HG02981 (cell line): ENCODE data around the gene GDF2.

Experiments used
- ATAC-seq: cut with Tn5 transposase; IDR thresholded peaks from one replicate; pipeline ENCODE4 v1.9.1; 2021; ENCODE audit warnings: mild to moderate bottlenecking, moderate library complexity; ENCODE audit not compliant: unreplicated experiment

The GDF2 gene

DNA sequence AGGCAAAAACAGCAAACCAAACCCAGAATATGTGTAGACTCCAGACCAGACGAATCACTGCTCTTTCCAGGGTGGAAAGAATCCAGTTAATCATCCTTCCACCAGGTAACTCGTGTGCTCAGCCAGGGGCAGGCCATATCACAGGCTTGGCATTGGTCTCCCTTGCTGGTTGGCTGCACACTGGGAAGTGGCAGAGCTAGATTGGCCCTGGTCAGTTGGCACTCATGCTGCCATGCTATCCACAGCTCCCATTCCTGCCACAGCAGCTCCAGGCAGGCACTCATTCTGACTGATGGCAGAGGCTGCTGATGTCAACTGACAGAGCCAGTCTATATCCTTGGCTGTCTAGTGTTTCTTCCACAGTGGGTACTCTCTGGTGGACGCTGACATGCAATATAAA, 31.9 kb upstream of the GDF2 start:
- ATAC-seq, result no peak

DNA sequence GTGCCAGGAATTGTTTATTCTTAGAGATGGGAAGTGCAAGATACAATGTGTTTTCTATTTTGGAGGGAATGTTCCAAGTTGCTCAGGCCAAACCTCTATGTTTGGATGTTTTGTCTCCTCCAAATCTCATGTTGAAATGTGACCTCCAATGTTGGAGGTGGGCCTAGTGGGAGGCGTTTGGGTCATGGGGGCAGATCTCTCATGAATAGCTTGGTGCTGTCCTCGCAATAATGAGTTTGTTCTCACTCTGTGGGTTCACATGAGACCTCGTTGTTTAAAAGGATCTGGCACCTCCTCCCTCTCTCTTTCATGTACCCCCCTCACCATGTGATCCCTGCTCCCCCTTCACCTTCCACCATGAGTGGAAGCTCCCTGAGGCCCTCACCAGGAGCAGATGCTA, 30.6 kb upstream of the GDF2 start:
- ATAC-seq, result no peak

- no peak for ATAC-seq
Observed at GRCh38 chr10:47294057-47294456, 28.2 kb upstream of the GDF2 start.

GRCh38 chr10:47294501-47294900, 27.8 kb upstream of the GDF2 start:
- no peak for ATAC-seq

DNA sequence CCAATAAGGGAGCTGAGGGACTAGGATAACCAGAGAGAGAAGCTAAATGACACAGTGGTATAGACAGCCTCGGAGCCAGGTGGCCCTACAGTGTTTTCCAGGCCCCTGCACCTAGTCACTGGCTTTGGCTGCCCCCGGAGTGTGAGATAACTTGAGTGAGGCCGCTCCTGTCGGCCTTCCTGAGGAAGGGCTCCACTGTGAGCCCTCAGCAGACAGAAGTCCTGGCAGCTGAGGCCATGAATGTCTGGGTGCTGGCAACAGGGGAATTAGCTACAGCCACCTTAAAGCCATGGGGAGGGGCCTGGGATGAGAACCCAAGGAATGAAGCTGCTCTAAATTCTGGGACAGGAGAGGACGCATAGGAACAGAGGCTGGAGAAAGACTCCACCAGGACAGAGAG, 26.8 kb upstream of the GDF2 start:
- no peak for ATAC-seq

GRCh38 chr10:47296156-47296894, 25.9 kb upstream of the GDF2 start:
- ATAC-seq, result no peak

GRCh38 chr10:47296941-47297340, 25.3 kb upstream of the GDF2 start:
- no peak for ATAC-seq

GRCh38 chr10:47297866-47298540, 24.3 kb upstream of the GDF2 start:
- no peak for ATAC-seq

GRCh38 chr10:47298715-47299114, 23.5 kb upstream of the GDF2 start:
- ATAC-seq, result no peak

- ATAC-seq, result no peak
Observed at GRCh38 chr10:47299611-47300428, 22.4 kb upstream of the GDF2 start, which contains the start of gene GDF10. TSS of gene GDF10 (plus strand) at chr10:47300197. CDS start at chr10:47300652, 455 bp downstream.

GRCh38 chr10:47300429-47300931, 21.8 kb upstream of the GDF2 start:
- ATAC-seq, result no peak

DNA sequence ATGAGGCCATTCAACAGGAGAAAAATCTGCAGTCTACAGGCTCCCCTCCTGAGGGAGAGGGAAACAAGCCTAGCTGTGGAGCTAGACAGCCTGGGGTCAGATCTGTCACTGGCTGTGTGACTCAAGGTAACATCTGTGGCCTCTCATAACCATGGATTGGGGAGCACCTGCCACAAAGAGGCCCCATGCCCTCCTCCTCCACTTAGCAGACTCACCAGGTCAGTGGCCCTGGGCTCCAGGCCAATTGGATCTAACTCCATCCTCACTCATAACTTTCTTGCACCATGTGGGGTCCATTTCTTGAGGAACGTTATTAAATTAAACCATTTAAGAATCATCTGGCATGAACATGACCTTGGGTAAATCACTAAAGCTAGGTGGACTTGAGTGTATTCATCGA, 20.4 kb upstream of the GDF2 start:
- no peak for ATAC-seq

- ATAC-seq, result no peak
Observed at GRCh38 chr10:47303105-47303504, 19.1 kb upstream of the GDF2 start.

DNA sequence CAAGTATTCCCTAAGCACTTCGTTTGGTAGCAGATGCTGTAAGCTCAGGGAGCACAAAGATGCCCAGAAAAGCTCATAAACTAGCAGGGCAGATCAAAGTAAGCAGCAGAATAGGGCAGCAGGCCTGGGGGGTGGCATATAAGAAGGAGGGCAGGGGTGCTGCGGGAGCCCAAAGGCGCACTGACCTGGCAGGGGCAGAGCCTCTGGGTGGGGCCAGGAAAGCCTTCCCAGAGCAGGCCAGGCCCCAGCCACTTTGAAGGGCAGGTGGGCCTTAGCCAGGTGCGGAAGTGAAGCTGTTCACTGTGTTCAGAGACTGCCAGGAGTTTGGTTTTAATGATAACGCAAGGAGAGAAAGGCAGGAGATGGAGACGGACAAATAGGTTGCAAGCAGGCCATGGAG, 18.4 kb upstream of the GDF2 start:
- ATAC-seq, result no peak

GRCh38 chr10:47305566-47305965, 16.7 kb upstream of the GDF2 start:
- ATAC-seq, result no peak

DNA sequence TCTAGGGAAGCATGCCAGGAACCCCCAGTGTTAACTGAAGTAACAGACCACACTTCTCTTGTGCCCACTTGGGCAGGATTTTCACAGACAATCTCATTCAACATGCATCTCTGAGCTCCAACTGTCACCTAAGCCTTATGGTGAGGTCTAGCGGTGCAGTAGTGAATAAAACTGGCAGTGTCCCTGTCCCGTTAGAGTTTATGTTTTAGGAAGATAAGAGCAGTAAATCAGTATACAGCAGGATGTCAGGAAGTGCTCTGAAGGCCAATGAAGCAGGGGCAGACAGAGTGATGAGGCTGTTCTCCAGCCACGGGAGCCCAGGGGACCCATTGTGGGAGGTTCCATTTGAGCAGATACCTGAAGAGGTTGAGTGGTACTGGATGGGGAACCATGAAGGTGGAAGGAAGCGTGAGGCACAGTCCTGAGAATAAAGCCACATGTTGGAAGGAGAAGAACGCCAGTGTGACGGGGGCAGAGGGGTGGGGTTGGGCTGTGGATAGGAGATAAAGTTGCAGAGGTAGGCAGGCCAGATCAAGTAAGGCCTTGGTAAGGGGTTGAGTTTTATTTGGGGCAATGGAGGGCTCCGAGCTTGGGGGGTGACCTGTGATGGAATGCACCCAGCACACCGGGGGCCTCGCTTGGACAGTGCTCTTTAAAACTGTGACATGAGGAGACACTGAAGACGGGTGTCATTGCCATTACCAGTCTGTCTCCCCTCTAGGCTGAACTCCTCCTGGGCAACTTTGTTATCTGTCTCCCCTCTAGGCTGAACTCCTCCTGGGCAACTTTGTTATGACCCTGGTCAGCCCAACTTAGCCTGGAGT, 15.7 kb upstream of the GDF2 start:
- no peak for ATAC-seq

- no peak for ATAC-seq
Observed at GRCh38 chr10:47307381-47307780, 14.9 kb upstream of the GDF2 start.

DNA sequence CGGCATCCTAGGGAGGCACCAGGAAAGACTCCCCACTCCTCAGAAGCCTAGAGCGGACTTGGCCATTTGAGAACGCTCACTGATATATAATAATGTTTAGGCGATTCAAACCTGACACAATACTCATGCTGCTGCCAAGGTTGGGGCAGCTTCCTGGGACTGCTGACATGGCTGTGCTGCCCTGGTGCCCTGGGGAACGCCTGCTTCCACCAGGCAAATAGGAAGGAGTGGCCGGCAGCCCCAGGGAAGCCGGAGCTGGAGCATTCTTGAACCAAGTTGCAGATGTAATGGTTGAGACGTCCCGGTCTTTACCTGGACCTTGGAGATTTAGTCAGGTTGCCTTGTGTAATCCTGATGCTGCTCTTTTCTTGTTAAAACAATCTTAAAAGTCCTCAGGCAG, 13.5 kb upstream of the GDF2 start:
- ATAC-seq, result no peak

- no peak for ATAC-seq
Observed at GRCh38 chr10:47309408-47310089, 12.7 kb upstream of the GDF2 start.

GRCh38 chr10:47310090-47310505, 12.2 kb upstream of the GDF2 start:
- no peak for ATAC-seq
